ENCODE data around the gene HHIPL1. TPM values are rescaled to one million over a fixed set of nuclear protein-coding genes. Genes with fewer than 3 reads are reported as not detected.
A peak's percentile ranks its signal among the peaks of the same experiment; 100 is the strongest.
"Not testable (repeated sequence)": the region's sequence is repeated elsewhere in the genome, so short reads cannot be mapped to it uniquely, and the experiment has no call there.

Gene HHIPL1
- total RNA-seq, 6 donors from 2014 or later: 0.61 to 2.2 (median 1.3) TPM

DNA sequence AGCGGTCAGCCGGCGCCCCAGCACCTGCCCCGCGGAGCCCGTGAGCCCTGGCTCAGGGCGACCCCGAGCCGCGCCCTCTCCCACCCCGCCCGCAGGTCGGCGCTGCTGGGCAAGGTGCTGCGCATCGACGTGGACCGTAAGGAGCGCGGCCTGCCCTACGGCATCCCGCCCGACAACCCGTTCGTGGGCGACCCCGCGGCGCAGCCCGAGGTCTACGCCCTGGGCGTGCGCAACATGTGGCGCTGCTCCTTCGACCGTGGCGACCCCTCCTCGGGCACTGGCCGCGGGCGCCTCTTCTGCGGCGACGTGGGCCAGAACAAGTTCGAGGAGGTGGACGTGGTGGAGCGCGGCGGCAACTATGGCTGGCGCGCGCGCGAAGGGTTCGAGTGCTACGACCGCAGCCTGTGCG, 14.4 kb downstream of the HHIPL1 start:
- H3K27ac ChIP-seq: no peak overlapping the region
- DNase-seq: peak in 1 of 2 donors; percentile 84
- TF ChIP-seq POLR2AphosphoS5 (IDR thresholded peaks at IDR 0.05) (no peak), CTCF (IDR thresholded peaks at IDR 0.05) (peak in 3 of 6 experiments; percentile 8 to 69 (median 35))
- H3K27me3 ChIP-seq: peaks cover 0 to 19% (median 8%) of the 10 kb centered on the region in 4 donors
- WGBS, 2 donors: 6 to 7% methylated on average over 15 to 38 of the region's 58 CpGs
- peak overlapping the region in 2 of 4 donors; percentile 15 to 25 for H3K4me3 ChIP-seq
- peak in 1 of 2 donors; percentile 32 for ATAC-seq (ENCODE audit: low FRiP score in 2 of 2)
- peaks cover 3 to 13% (median 6%) of the 10 kb centered on the region in 4 donors for H3K4me1 ChIP-seq
- no peaks in the 10 kb centered on the region for H3K36me3 ChIP-seq
- H3K9me3 ChIP-seq: no peaks in the 10 kb centered on the region

GRCh38 chr14:99660006-99660566, 15.2 kb downstream of the HHIPL1 start:
- TF ChIP-seq POLR2A (IDR thresholded peaks at IDR 0.05): no peak
- no peak for TF ChIP-seq EP300 (IDR thresholded peaks at IDR 0.05)
- TF ChIP-seq POLR2AphosphoS5 (IDR thresholded peaks at IDR 0.05): no peak
- no peak for TF ChIP-seq CTCF (IDR thresholded peaks at IDR 0.05)
- DNase-seq (peak in 1 of 2 donors; percentile 81), ATAC-seq (ENCODE audit: low FRiP score in 2 of 2) (no peak)
- Histone ChIP-seq H3K9me3 (no peaks in the 10 kb centered on the region), H3K4me3 (no peak overlapping the region), H3K4me1 (peaks cover 3 to 13% (median 6%) of the 10 kb centered on the region in 4 donors), H3K36me3 (no peaks in the 10 kb centered on the region), H3K27me3 (peaks cover 0 to 19% (median 8%) of the 10 kb centered on the region in 4 donors), H3K27ac (no peak overlapping the region)
- 32 to 44% methylated on average over 23 to 35 of the region's 37 CpGs for WGBS, 2 donors

DNA sequence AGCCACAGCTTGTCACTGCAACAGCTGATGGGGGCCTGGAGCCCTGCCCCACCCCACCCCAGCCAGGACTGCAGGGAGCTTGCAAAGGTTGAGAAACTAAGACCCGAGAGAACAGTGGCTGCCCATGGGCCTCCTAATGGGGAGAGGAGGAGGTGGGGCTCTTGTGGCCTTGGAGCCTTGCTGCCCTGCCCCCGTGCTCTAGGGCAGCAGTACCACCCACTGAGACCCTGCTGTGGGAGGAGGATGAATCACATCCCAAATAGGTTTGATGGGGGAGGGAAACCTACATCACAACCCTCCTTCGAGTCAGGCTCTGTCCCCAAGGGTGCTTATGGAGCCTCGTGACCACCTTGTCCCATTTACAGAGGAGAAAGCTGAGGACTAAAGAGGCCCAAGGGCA, 15.9 kb downstream of the HHIPL1 start:
- TF ChIP-seq POLR2AphosphoS5 (IDR thresholded peaks at IDR 0.05): no peak
- no peak for TF ChIP-seq CTCF (IDR thresholded peaks at IDR 0.05)
- TF ChIP-seq POLR2A (IDR thresholded peaks at IDR 0.05): no peak
- TF ChIP-seq EP300 (IDR thresholded peaks at IDR 0.05): no peak
- ATAC-seq (ENCODE audit: low FRiP score in 2 of 2) (no peak), DNase-seq (no peak)
- no peaks in the 10 kb centered on the region for H3K36me3 ChIP-seq
- H3K27ac ChIP-seq: no peak overlapping the region
- peaks cover 0 to 19% (median 8%) of the 10 kb centered on the region in 4 donors for H3K27me3 ChIP-seq
- no peaks in the 10 kb centered on the region for H3K9me3 ChIP-seq
- 55 to 69% methylated on average over 2 to 4 of the region's 4 CpGs for WGBS, 2 donors
- peaks cover 3 to 13% (median 6%) of the 10 kb centered on the region in 4 donors for H3K4me1 ChIP-seq
- H3K4me3 ChIP-seq: no peak overlapping the region

GRCh38 chr14:99661206-99661605, 16.3 kb downstream of the HHIPL1 start:
- H3K27me3 ChIP-seq: peaks cover 0 to 19% (median 8%) of the 10 kb centered on the region in 4 donors
- ATAC-seq (ENCODE audit: low FRiP score in 2 of 2); H3K9me3 ChIP-seq: not testable (repeated sequence)

GRCh38 chr14:99662846-99663245, 17.9 kb downstream of the HHIPL1 start:
- H3K36me3 ChIP-seq: no peaks in the 10 kb centered on the region
- H3K27ac ChIP-seq: no peak overlapping the region
- peaks cover 0 to 19% (median 8%) of the 10 kb centered on the region in 4 donors for H3K27me3 ChIP-seq
- DNase-seq (no peak), ATAC-seq (ENCODE audit: low FRiP score in 2 of 2) (no peak)
- no peak overlapping the region for H3K4me3 ChIP-seq
- H3K9me3 ChIP-seq: no peaks in the 10 kb centered on the region
- no peak for TF ChIP-seq CTCF (IDR thresholded peaks at IDR 0.05)
- no peak for TF ChIP-seq EP300 (IDR thresholded peaks at IDR 0.05)
- WGBS, 2 donors: 91 to 92% methylated on average over 10 of the region's 10 CpGs
- H3K4me1 ChIP-seq: peaks cover 3 to 13% (median 6%) of the 10 kb centered on the region in 4 donors

More at GRCh38 chr14:99661206-99661605, 16.3 kb downstream of the HHIPL1 start:
- not testable (repeated sequence) for H3K27ac ChIP-seq, DNase-seq, H3K4me3 ChIP-seq, H3K36me3 ChIP-seq
- H3K4me1 ChIP-seq: peaks cover 3 to 13% (median 6%) of the 10 kb centered on the region in 4 donors
